ENCODE measurements around the gene LEFTY1. TPM values are rescaled to one million over a fixed set of nuclear protein-coding genes. Genes with fewer than 3 reads are reported as not detected.

LEFTY1 gene
- total and polyA plus RNA-seq, 2 donors (not counting 3 experiments of a cell fraction or from before 2014, with no cell fraction given) = not detected

DNA sequence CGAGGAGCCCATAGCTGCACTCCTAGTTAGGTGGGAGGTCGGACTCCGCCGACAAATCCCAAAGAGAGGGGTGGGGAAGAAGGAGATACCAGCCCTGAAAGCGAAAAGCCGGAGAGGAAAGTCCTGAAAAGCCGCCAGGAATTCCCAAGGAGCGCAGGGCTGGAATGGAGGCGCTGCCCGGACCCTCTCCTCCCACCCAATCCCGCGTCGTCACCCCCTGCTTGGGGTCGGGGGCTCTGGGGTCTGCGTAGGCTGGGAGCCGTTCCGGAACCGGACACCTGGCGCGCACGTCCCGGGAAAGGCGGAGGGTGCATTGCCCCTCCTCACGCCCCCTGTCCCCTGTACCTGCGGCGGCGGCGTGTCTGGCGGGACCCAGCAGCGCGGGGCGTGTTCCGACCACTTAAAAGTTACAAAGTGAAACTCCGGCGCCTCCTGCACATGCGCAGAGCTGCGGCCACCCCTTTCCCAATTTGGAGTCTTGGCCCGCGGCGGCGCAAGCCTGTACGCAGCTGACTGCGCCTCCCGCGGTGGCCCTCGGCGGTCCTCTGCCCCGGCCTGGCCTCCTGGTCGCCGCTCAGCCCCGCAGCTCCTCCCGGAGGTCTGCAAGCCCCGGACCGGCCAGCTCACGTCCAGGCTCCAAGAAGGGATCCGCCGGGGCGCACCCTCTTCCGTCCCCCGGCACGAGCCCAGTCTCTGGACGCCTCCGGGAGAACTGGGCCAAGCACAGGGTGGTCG lies 6.8 kb downstream of the LEFTY1 start, which contains the start of gene TMEM63A:
Gene TMEM63A (minus strand): TSS at position 422 of the 735 bp plus-strand sequence. CDS start 4,800 bp downstream, outside the sequence.
- dilution Hi-C loops (cut with MboI; ENCODE audit: extremely low pct_ligation_motif_present, low sequenced_read_pairs) = no loop called here
- CTCF ChIA-PET = interaction anchor here (0.8 to 4.7 kb wide), 18 partner anchors 8 to 407 kb away, joined by 3 to 40 read pairs (median 5); partner anchors contain the start of genes EPHX1, PYCR2 and SRP9
- peak within 1 kb of the TSS; percentile 38 for H3K27ac ChIP-seq (ENCODE audit: insufficient read depth, low read depth, low read length)
- peak within 1 kb of the TSS; percentile 96 for H2AFZ ChIP-seq (ENCODE audit: low read depth, low read length)
- peak; percentile 86 for DNase-seq (ENCODE audit: low read depth, low spot score)
- H3K4me1 ChIP-seq (ENCODE audit: control insufficient read depth, extremely low read depth, insufficient read depth, low read length) = peaks cover 14% of the 10 kb centered on the region
- BruUV-seq (replicated peaks) = no TSS peak
- H3K9ac ChIP-seq (replicated peaks; ENCODE audit: extremely low read depth, insufficient read depth, low read length) = peak within 1 kb of the TSS; percentile 74
- no peaks in the 10 kb centered on the region for H4K20me1 ChIP-seq (replicated peaks; ENCODE audit: control insufficient read depth, extremely low read depth, insufficient read depth, low read length)
- peak; percentile 64 for FAIRE-seq
- no peaks in the 10 kb centered on the region for H3K9me3 ChIP-seq (replicated peaks; ENCODE audit: control insufficient read depth, insufficient read depth, low read length)
- H3K36me3 ChIP-seq (ENCODE audit: control insufficient read depth in 2 of 2, extremely low read depth in 1 of 2, insufficient read depth in 2 of 2, low read length in 2 of 2) = no peaks in the 10 kb centered on the region
- no peaks in the 10 kb centered on the region for H3K9me1 ChIP-seq (replicated peaks; ENCODE audit: control insufficient read depth, extremely low read depth, insufficient read depth, low read length)
- H3K79me2 ChIP-seq (ENCODE audit: control insufficient read depth, insufficient read depth, low read length) = no peaks in the 10 kb centered on the region
- TF ChIP-seq JUN (IDR thresholded peaks at IDR 0.05; ENCODE audit: borderline replicate concordance, insufficient read depth, insufficient read length, low read depth) (no peak), POLR2AphosphoS5 (IDR thresholded peaks at IDR 0.05; ENCODE audit: insufficient read depth, low read depth, low read length) (peak; percentile 75)
- TF ChIP-seq, protein P1, sequence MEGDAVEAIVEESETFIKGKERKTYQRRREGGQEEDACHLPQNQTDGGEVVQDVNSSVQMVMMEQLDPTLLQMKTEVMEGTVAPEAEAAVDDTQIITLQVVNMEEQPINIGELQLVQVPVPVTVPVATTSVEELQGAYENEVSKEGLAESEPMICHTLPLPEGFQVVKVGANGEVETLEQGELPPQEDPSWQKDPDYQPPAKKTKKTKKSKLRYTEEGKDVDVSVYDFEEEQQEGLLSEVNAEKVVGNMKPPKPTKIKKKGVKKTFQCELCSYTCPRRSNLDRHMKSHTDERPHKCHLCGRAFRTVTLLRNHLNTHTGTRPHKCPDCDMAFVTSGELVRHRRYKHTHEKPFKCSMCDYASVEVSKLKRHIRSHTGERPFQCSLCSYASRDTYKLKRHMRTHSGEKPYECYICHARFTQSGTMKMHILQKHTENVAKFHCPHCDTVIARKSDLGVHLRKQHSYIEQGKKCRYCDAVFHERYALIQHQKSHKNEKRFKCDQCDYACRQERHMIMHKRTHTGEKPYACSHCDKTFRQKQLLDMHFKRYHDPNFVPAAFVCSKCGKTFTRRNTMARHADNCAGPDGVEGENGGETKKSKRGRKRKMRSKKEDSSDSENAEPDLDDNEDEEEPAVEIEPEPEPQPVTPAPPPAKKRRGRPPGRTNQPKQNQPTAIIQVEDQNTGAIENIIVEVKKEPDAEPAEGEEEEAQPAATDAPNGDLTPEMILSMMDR (IDR thresholded peaks at IDR 0.05; ENCODE audit: extremely low read depth in 1 of 2, insufficient read depth in 1 of 2, low read depth in 1 of 2, low read length in 2 of 2) = peak; percentile 16 to 37
- TF ChIP-seq, protein P2, sequence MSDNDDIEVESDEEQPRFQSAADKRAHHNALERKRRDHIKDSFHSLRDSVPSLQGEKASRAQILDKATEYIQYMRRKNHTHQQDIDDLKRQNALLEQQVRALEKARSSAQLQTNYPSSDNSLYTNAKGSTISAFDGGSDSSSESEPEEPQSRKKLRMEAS (IDR thresholded peaks at IDR 0.05; ENCODE audit: insufficient read depth, insufficient read length) = no peak
- intact Hi-C loops (cut with micrococcal nuclease) = loop anchor here (1.0 to 2.0 kb wide), 4 partner anchors 29 to 407 kb away; partner anchors contain the start of genes EPHX1 and PYCR2
- H3K4me2 ChIP-seq (ENCODE audit: insufficient read depth, low read length) = peak within 1 kb of the TSS; percentile 81
- H3K4me3 ChIP-seq (replicated peaks in 1 of 3; ENCODE audit: insufficient read depth in 1 of 3, low read depth in 1 of 3, low read length in 3 of 3) = peak within 1 kb of the TSS; percentile 70 to 91 (median 81)
- POLR2A ChIA-PET = interaction anchor here (1.1 to 1.5 kb wide), 2 partner anchors 43 to 105 kb away, joined by 3 to 4 read pairs; partner anchors contain the start of gene SRP9
- H3K27me3 ChIP-seq (ENCODE audit: control insufficient read depth in 2 of 2, insufficient read depth in 2 of 2, low read length in 2 of 2) = no peaks in the 10 kb centered on the region
